ENCODE data around the gene AFAP1L2. TPM values are rescaled to one million over a fixed set of nuclear protein-coding genes. Genes with fewer than 3 reads are reported as not detected.

AFAP1L2 gene
- total RNA-seq, 1 donor from 2014 or later, result 24.0 TPM

DNA sequence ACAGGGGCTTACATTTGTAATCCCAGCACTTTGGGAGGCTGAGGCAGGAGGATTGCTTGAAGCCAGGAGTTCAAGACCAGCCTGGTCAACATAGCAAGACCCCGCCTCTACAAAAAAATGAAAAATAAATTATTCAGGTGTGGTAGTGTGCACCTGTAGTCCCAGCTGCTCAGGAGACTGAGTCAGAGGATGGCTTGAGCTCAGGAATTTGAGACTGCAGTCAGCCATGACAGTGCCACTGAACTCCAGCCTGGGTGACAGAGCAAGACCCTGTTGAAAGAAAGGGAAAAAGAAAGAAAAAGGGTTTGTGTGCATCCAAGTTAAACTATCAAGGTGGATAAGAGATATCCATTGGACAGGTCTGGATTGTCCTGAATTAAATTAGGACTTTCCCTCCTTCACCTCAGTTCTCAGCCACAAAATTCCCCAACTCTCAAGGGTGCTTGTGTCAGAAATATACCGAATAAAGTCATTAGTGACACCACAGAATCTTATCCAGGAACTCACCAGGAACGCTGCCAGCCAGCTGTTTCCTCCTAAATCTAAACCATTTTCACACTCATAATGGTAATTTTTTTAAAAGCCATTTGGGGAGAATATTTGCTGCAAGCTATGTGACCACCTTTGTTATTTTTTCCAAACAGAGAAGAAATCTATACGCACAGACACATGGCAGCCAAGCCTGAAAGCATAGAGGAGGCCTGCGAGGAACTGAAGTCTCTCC is 12.0 kb downstream of the AFAP1L2 start:
- H3K9ac ChIP-seq (ENCODE audit: low read depth in 1 of 3, low read length in 3 of 3), result no peak overlapping the region
- H3K27ac ChIP-seq (ENCODE audit: low read depth, low read length), result no peak overlapping the region
- H3K4me3 ChIP-seq (ENCODE audit: low read length in 3 of 3), result no peak overlapping the region
- H3K4me1 ChIP-seq (ENCODE audit: control insufficient read depth in 3 of 3, insufficient read depth in 3 of 3, low read length in 3 of 3), result peaks cover 5 to 19% (median 11%) of the 10 kb centered on the region in 3 donors
- no peaks in the 10 kb centered on the region for H3K9me3 ChIP-seq (ENCODE audit: control insufficient read depth in 3 of 3, low read length in 3 of 3)
- no peaks in the 10 kb centered on the region for H3K36me3 ChIP-seq (ENCODE audit: control insufficient read depth in 3 of 3, insufficient read depth in 3 of 3, low read length in 3 of 3)
- peaks cover 7 to 9% (median 7%) of the 10 kb centered on the region in 3 donors for H3K27me3 ChIP-seq (ENCODE audit: control insufficient read depth in 3 of 3, insufficient read depth in 3 of 3, low read length in 3 of 3)

DNA sequence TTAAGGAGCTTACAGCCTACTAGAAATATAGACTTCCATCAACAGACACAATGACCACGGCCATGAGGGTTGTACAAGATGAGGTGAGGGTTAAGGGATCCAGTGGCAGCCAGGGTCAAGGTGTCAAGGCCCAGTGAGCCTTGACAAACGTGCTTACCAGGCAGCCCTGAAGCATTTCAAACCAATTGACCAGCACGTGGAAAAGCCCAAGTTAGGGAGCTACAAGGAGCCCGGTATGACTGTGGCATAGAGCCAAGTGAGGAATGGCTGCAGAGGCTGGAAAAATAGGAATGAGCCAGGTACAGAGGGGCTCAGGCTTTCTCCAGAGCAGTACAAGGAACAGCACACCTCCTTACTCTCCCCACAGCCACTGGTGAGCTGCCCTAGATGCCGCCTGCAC is 12.7 kb downstream of the AFAP1L2 start:
- no peak overlapping the region for H3K27ac ChIP-seq (ENCODE audit: low read depth, low read length)
- H3K36me3 ChIP-seq (ENCODE audit: control insufficient read depth in 3 of 3, insufficient read depth in 3 of 3, low read length in 3 of 3), result no peaks in the 10 kb centered on the region
- peaks cover 5 to 9% (median 7%) of the 10 kb centered on the region in 3 donors for H3K27me3 ChIP-seq (ENCODE audit: control insufficient read depth in 3 of 3, insufficient read depth in 3 of 3, low read length in 3 of 3)
- peaks cover 5 to 19% (median 11%) of the 10 kb centered on the region in 3 donors for H3K4me1 ChIP-seq (ENCODE audit: control insufficient read depth in 3 of 3, insufficient read depth in 3 of 3, low read length in 3 of 3)
- no peak overlapping the region for H3K4me3 ChIP-seq (ENCODE audit: low read length in 3 of 3)
- no peak overlapping the region for H3K9ac ChIP-seq (ENCODE audit: low read depth in 1 of 3, low read length in 3 of 3)
- H3K9me3 ChIP-seq (ENCODE audit: control insufficient read depth in 3 of 3, low read length in 3 of 3), result no peaks in the 10 kb centered on the region

DNA sequence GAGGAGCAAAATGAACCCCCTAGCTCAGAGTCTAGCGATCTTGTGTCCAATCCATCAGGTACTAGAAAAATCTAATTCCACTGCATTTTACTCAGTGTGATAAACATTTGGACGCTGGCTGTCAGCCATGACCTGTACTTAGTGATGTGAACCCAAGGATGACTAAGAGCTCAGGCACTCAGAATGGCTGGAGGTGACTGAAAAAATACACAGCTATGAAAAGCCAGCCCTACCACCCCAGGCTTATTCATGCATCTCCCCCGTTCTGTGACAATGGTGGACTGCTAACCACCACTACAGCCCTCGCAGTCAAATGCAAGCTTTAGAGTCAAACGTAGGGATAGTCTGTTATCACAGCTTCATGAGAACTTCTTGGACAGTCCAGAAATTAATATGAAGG is 14.9 kb downstream of the AFAP1L2 start:
- peaks cover 3 to 4% (median 4%) of the 10 kb centered on the region in 3 donors for H3K27me3 ChIP-seq (ENCODE audit: control insufficient read depth in 3 of 3, insufficient read depth in 3 of 3, low read length in 3 of 3)
- H3K4me3 ChIP-seq (ENCODE audit: low read length in 3 of 3), result no peak overlapping the region
- H3K9ac ChIP-seq (ENCODE audit: low read depth in 1 of 3, low read length in 3 of 3), result no peak overlapping the region
- no peak overlapping the region for H3K27ac ChIP-seq (ENCODE audit: low read depth, low read length)
- no peaks in the 10 kb centered on the region for H3K36me3 ChIP-seq (ENCODE audit: control insufficient read depth in 3 of 3, insufficient read depth in 3 of 3, low read length in 3 of 3)
- peaks cover 5 to 19% (median 11%) of the 10 kb centered on the region in 3 donors for H3K4me1 ChIP-seq (ENCODE audit: control insufficient read depth in 3 of 3, insufficient read depth in 3 of 3, low read length in 3 of 3)
- H3K9me3 ChIP-seq (ENCODE audit: control insufficient read depth in 3 of 3, low read length in 3 of 3), result no peaks in the 10 kb centered on the region

DNA sequence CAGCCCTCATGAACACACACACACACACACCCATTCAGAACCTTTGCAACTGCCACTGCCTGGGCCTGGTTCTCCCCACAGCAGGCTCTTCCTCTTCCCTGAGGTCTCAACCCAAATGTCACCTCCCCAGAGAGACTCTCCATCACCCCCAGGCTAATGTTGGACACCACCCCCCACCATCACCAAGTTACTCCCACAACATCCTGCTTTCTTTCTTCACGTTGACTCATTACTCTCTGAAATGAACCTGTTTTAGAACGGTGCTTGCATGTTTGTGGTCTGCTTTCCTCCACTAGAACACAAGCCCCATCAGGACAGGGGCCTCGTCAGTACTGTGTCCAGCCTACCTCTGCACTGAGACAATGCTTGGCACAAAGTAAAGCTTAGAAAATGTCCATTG is 16.0 kb downstream of the AFAP1L2 start:
- peaks cover 2 to 14% (median 9%) of the 10 kb centered on the region in 3 donors for H3K4me1 ChIP-seq (ENCODE audit: control insufficient read depth in 3 of 3, insufficient read depth in 3 of 3, low read length in 3 of 3)
- H3K36me3 ChIP-seq (ENCODE audit: control insufficient read depth in 3 of 3, insufficient read depth in 3 of 3, low read length in 3 of 3), result no peaks in the 10 kb centered on the region
- H3K9me3 ChIP-seq (ENCODE audit: control insufficient read depth in 3 of 3, low read length in 3 of 3), result no peaks in the 10 kb centered on the region
- no peak overlapping the region for H3K27ac ChIP-seq (ENCODE audit: low read depth, low read length)
- no peak overlapping the region for H3K4me3 ChIP-seq (ENCODE audit: low read length in 3 of 3)
- H3K27me3 ChIP-seq (ENCODE audit: control insufficient read depth in 3 of 3, insufficient read depth in 3 of 3, low read length in 3 of 3), result peaks cover 2 to 7% (median 4%) of the 10 kb centered on the region in 3 donors
- H3K9ac ChIP-seq (ENCODE audit: low read depth in 1 of 3, low read length in 3 of 3), result no peak overlapping the region

DNA sequence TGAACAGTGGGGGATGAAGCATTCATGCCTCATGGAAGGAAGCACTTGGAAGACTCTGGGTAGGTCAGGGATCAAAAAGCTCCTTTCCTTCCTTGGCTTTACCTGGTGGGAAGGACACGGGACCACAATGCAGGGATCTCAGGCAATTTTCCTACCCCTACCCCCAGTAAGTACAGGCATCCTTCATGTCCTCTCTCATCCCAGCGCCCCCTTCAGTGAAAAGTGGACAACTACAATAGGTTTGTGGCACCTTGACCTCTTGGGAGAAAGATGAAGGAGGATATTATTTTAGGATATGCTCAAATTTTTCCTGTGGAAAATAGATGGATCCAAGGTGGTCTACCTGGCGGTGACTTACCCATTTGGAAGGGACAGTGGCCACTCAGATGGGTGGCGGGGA is 16.5 kb downstream of the AFAP1L2 start:
- Histone ChIP-seq H3K9ac (ENCODE audit: low read depth in 1 of 3, low read length in 3 of 3) (no peak overlapping the region), H3K4me3 (ENCODE audit: low read length in 3 of 3) (no peak overlapping the region), H3K9me3 (ENCODE audit: control insufficient read depth in 3 of 3, low read length in 3 of 3) (no peaks in the 10 kb centered on the region), H3K27ac (ENCODE audit: low read depth, low read length) (no peak overlapping the region), H3K4me1 (ENCODE audit: control insufficient read depth in 3 of 3, insufficient read depth in 3 of 3, low read length in 3 of 3) (peaks cover 2 to 9% (median 6%) of the 10 kb centered on the region in 3 donors), H3K36me3 (ENCODE audit: control insufficient read depth in 3 of 3, insufficient read depth in 3 of 3, low read length in 3 of 3) (no peaks in the 10 kb centered on the region), H3K27me3 (ENCODE audit: control insufficient read depth in 3 of 3, insufficient read depth in 3 of 3, low read length in 3 of 3) (peaks cover 0 to 3% (median 2%) of the 10 kb centered on the region in 3 donors)

DNA sequence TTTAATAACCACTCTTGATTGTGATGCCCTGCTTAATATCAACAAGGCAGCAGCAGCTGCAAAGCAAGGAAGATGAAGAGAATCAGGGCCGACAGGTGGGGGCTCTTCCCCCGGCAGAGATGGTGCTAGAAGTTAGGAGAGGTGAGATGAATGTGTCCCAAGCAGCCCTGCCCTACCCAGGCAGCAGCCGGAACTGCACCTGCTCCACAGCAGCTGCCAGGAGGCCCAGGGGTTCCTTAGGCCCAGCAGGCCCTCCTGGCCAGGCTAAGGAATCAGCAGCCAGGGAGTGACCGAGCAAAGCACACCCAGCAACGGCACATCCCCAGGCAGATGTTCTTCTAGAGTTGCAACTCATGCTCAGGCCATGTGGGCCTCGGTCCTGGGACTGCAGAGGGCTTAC is 17.9 kb downstream of the AFAP1L2 start:
- Histone ChIP-seq H3K27me3 (ENCODE audit: control insufficient read depth in 3 of 3, insufficient read depth in 3 of 3, low read length in 3 of 3) (peaks cover 0 to 3% (median 2%) of the 10 kb centered on the region in 3 donors), H3K27ac (ENCODE audit: low read depth, low read length) (no peak overlapping the region), H3K4me3 (ENCODE audit: low read length in 3 of 3) (no peak overlapping the region), H3K9ac (ENCODE audit: low read depth in 1 of 3, low read length in 3 of 3) (no peak overlapping the region), H3K4me1 (ENCODE audit: control insufficient read depth in 3 of 3, insufficient read depth in 3 of 3, low read length in 3 of 3) (peaks cover 2 to 5% (median 3%) of the 10 kb centered on the region in 3 donors), H3K9me3 (ENCODE audit: control insufficient read depth in 3 of 3, low read length in 3 of 3) (no peaks in the 10 kb centered on the region), H3K36me3 (ENCODE audit: control insufficient read depth in 3 of 3, insufficient read depth in 3 of 3, low read length in 3 of 3) (no peaks in the 10 kb centered on the region)

DNA sequence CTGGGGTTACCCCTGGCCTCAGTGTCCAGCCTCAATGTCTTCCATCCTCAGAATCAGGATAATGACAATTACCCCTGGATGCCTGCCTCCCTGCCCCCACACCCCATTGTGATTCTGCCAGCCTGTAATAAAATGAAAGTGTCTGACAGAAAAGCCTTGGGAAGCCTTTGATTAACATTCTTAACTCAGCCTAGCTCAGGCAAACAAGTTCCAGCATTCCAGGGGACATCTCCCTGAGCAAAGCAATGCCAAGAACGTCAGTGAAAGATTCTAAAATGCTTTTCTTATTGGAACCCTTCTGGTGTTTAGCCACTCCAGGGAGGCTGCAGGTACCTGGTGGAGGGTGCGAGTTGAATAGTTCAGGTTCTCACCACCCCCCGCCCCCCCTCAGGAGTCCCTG is 18.7 kb downstream of the AFAP1L2 start:
- peaks cover 2 to 5% (median 3%) of the 10 kb centered on the region in 3 donors for H3K4me1 ChIP-seq (ENCODE audit: control insufficient read depth in 3 of 3, insufficient read depth in 3 of 3, low read length in 3 of 3)
- H3K9me3 ChIP-seq (ENCODE audit: control insufficient read depth in 3 of 3, low read length in 3 of 3), result no peaks in the 10 kb centered on the region
- peaks cover 0 to 3% (median 2%) of the 10 kb centered on the region in 3 donors for H3K27me3 ChIP-seq (ENCODE audit: control insufficient read depth in 3 of 3, insufficient read depth in 3 of 3, low read length in 3 of 3)
- no peak overlapping the region for H3K9ac ChIP-seq (ENCODE audit: low read depth in 1 of 3, low read length in 3 of 3)
- H3K4me3 ChIP-seq (ENCODE audit: low read length in 3 of 3), result no peak overlapping the region
- no peaks in the 10 kb centered on the region for H3K36me3 ChIP-seq (ENCODE audit: control insufficient read depth in 3 of 3, insufficient read depth in 3 of 3, low read length in 3 of 3)
- H3K27ac ChIP-seq (ENCODE audit: low read depth, low read length), result no peak overlapping the region

DNA sequence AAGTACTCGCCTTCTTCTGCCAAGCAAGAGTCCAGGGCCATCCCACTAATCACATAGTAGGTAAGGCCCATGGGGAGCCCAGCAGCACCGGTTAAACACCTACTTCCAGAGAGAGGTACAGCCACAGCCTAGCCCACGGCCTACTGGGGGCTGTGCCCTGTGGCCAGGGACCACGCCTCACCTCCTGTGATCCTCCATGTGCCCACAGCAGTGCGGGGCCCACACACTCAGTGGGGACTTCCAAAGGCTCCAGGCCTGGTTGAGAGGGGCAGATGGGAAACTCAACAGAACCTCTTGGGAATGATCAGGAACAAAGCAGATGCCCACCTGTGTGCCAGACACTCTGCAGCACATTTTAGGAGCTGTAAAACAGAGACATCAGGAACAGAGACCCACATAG is 19.7 kb downstream of the AFAP1L2 start:
- no peaks in the 10 kb centered on the region for H3K36me3 ChIP-seq (ENCODE audit: control insufficient read depth in 3 of 3, insufficient read depth in 3 of 3, low read length in 3 of 3)
- H3K9ac ChIP-seq (ENCODE audit: low read depth in 1 of 3, low read length in 3 of 3), result no peak overlapping the region
- H3K9me3 ChIP-seq (ENCODE audit: control insufficient read depth in 3 of 3, low read length in 3 of 3), result no peaks in the 10 kb centered on the region
- H3K4me3 ChIP-seq (ENCODE audit: low read length in 3 of 3), result no peak overlapping the region
- peaks cover 2 to 7% (median 2%) of the 10 kb centered on the region in 3 donors for H3K4me1 ChIP-seq (ENCODE audit: control insufficient read depth in 3 of 3, insufficient read depth in 3 of 3, low read length in 3 of 3)
- no peak overlapping the region for H3K27ac ChIP-seq (ENCODE audit: low read depth, low read length)
- peaks cover 0 to 3% (median 2%) of the 10 kb centered on the region in 3 donors for H3K27me3 ChIP-seq (ENCODE audit: control insufficient read depth in 3 of 3, insufficient read depth in 3 of 3, low read length in 3 of 3)

DNA sequence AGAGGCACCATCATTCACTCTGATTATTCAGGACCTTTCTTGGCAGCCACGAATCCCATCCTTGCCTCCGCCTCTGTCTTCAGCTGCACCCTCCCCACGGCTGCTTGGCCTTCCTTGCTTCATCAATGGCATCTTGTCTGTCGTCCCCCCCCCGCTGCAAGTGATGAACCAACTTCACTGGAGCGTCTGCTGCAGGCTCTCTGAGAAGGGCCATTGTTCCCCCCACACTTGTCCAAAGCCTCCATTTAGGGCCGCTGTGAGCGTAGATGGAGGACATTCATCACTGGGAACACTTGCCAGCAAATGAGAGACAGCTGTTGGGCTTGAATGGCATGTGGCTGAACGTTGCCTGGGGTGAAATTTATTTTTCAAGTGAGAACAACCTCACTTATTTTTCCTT is 20.1 kb downstream of the AFAP1L2 start:
- no peak overlapping the region for H3K4me3 ChIP-seq (ENCODE audit: low read length in 3 of 3)
- H3K9ac ChIP-seq (ENCODE audit: low read depth in 1 of 3, low read length in 3 of 3), result no peak overlapping the region
- no peaks in the 10 kb centered on the region for H3K36me3 ChIP-seq (ENCODE audit: control insufficient read depth in 3 of 3, insufficient read depth in 3 of 3, low read length in 3 of 3)
- peaks cover 0 to 5% (median 2%) of the 10 kb centered on the region in 3 donors for H3K4me1 ChIP-seq (ENCODE audit: control insufficient read depth in 3 of 3, insufficient read depth in 3 of 3, low read length in 3 of 3)
- peaks cover 0 to 3% (median 2%) of the 10 kb centered on the region in 3 donors for H3K27me3 ChIP-seq (ENCODE audit: control insufficient read depth in 3 of 3, insufficient read depth in 3 of 3, low read length in 3 of 3)
- H3K9me3 ChIP-seq (ENCODE audit: control insufficient read depth in 3 of 3, low read length in 3 of 3), result no peaks in the 10 kb centered on the region
- H3K27ac ChIP-seq (ENCODE audit: low read depth, low read length), result no peak overlapping the region

DNA sequence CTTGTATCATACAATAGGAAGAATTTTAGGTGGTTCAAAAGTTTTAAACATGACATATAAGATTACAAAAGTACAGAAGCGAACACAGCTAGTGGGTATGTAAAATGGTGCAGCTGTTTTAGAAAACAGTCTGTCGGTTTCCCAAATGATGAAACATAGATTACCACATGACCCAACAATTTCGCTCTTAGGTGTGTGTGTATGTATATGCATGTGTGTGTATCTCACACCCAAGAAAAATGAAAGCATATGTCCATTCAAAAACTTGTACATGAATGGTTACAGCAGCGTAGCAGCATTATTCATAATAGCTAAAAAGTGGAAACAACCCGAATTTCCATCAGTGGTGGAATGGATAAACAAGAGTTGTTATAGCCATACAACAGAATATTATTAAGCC is 23.5 kb downstream of the AFAP1L2 start:
- Histone ChIP-seq H3K36me3 (ENCODE audit: control insufficient read depth in 3 of 3, insufficient read depth in 3 of 3, low read length in 3 of 3) (no peaks in the 10 kb centered on the region), H3K9ac (ENCODE audit: low read depth in 1 of 3, low read length in 3 of 3) (no peak overlapping the region), H3K4me1 (ENCODE audit: control insufficient read depth in 3 of 3, insufficient read depth in 3 of 3, low read length in 3 of 3) (peaks cover 0 to 5% (median 2%) of the 10 kb centered on the region in 3 donors), H3K9me3 (ENCODE audit: control insufficient read depth in 3 of 3, low read length in 3 of 3) (no peaks in the 10 kb centered on the region), H3K27me3 (ENCODE audit: control insufficient read depth in 3 of 3, insufficient read depth in 3 of 3, low read length in 3 of 3) (peaks cover 0 to 3% (median 2%) of the 10 kb centered on the region in 3 donors), H3K4me3 (ENCODE audit: low read length in 3 of 3) (no peak overlapping the region), H3K27ac (ENCODE audit: low read depth, low read length) (no peak overlapping the region)

Measured in skeletal muscle tissue (tissue), 4 donors.